Peyer's patch (tissue), 4 donors: Measurements from ENCODE around the gene RSU1.

Experiments used
- CTCF ChIP-seq, 6 experiments: fragments of 450-650 bp in 4 of 6; fragments of 200-600 bp in 2 of 6; sonication (generic) in 1 of 6; IDR thresholded peaks; one replicate each; pipeline ENCODE4 v1.5.1; 2017 to 2019; ENCODE audit warnings: antibody characterized with exemption in 6 of 6, mild to moderate bottlenecking in 3 of 6, moderate library complexity in 1 of 6
- POLR2A ChIP-seq, 2 donors: fragments of 450-650 bp; IDR thresholded peaks; one replicate each; pipeline ENCODE4 v1.5.1; 2017; ENCODE audit warnings: antibody characterized with exemption in 2 of 2, mild to moderate bottlenecking in 2 of 2, moderate library complexity in 2 of 2

- TF ChIP-seq POLR2A (IDR thresholded peaks at IDR 0.05): no peak
- TF ChIP-seq CTCF (IDR thresholded peaks at IDR 0.05): no peak
These were observed 5.6 kb upstream of the RSU1 start for GRCh38 chr10:16822726-16823360.
